Keratinocyte (primary cell): ENCODE data around the gene ADGRL3.

Source experiments
- EZH2 ChIP-seq: IDR thresholded peaks from one replicate; pipeline ENCODE4 v1.6.1; 2012; ENCODE audit warnings: inconsistent platforms, mild to moderate bottlenecking, low read length, moderate library complexity
- TF ChIP-seq, protein P1 (sequence below), 3 experiments: IDR thresholded peaks in 1 of 3; conservative IDR thresholded peaks in 1 of 3; optimal IDR thresholded peaks in 1 of 3; 2 replicates in 2 of 3; 3 replicates in 1 of 3; pipeline versions ENCODE3 to v1.5.1; 2011; ENCODE audit warnings: low read length in 3 of 3, mild to moderate bottlenecking in 3 of 3, moderate library complexity in 2 of 3, control low read depth in 1 of 3, inconsistent platforms in 1 of 3; ENCODE audit not compliant: insufficient read depth in 2 of 3; ENCODE audit errors: extremely low read depth in 1 of 3

DNA sequence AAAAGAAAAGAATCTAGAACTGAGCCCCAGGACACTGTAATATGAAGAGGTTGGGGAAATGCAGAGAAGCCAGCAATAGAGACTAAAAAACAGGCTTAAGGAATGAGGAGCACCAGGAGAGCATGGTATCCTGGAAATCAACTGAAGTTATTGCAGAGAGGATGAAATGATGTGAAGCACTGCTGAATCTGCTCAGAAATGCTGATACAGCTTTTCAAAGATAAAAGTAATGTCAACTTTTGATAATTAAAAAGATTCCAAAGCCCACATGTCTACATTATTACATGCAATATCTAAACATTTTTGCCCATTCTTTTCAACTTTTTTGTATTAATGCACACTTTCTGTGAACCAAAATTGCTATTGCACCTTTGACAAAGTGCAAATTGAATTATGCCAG lies 718.4 kb downstream of the ADGRL3 start:
- TF ChIP-seq, protein P1, sequence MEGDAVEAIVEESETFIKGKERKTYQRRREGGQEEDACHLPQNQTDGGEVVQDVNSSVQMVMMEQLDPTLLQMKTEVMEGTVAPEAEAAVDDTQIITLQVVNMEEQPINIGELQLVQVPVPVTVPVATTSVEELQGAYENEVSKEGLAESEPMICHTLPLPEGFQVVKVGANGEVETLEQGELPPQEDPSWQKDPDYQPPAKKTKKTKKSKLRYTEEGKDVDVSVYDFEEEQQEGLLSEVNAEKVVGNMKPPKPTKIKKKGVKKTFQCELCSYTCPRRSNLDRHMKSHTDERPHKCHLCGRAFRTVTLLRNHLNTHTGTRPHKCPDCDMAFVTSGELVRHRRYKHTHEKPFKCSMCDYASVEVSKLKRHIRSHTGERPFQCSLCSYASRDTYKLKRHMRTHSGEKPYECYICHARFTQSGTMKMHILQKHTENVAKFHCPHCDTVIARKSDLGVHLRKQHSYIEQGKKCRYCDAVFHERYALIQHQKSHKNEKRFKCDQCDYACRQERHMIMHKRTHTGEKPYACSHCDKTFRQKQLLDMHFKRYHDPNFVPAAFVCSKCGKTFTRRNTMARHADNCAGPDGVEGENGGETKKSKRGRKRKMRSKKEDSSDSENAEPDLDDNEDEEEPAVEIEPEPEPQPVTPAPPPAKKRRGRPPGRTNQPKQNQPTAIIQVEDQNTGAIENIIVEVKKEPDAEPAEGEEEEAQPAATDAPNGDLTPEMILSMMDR (optimal IDR thresholded peaks at IDR 0.05 in 1 of 3, IDR thresholded peaks at IDR 0.05 in 1 of 3, conservative IDR thresholded peaks at IDR 0.05 in 1 of 3; ENCODE audit: extremely low read depth in 1 of 3, insufficient read depth in 2 of 3, low read length in 3 of 3) = no peak
- no peak for TF ChIP-seq EZH2
